GM12878 (cell line): ENCODE measurements around the gene MICALL2. TPM values are rescaled to one million over a fixed set of nuclear protein-coding genes. Genes with fewer than 3 reads are reported as not detected.

Experiments used
- ATAC-seq: fragments of 200-7000 bp; cut with Tn5 transposase; 3 replicates; pipeline ENCODE4 v1.9.1; 2020; ENCODE audit warnings: mild to moderate bottlenecking, moderate library complexity
- BruUV-seq: library from RNA; stranded (reverse); fragments of 400-500 nt; replicated peaks from 2 replicates; lab custom pipeline; 2021; lab: Mats Ljungman, UMichigan
- CTCF ChIA-PET: fragments of 300-600 bp; sonication (Branson Sonifier 250); formaldehyde crosslinking; extraction: SDS; loops from one replicate; lab custom pipeline; 2021; ENCODE audit warnings: inconsistent platforms; lab: Yijun Ruan, JAX
- POLR2A ChIA-PET: fragments of 350-600 bp; formaldehyde crosslinking; extraction: SDS; loops from one replicate; lab custom pipeline; 2021; ENCODE audit warnings: inconsistent platforms; lab: Charles Lee
- RAD21 ChIA-PET: fragments of 300-600 bp; sonication (Branson Sonifier 250); formaldehyde crosslinking; loops from one replicate; lab custom pipeline; 2023; ENCODE audit warnings: antibody characterized with exemption; ENCODE audit not compliant: unreplicated experiment; lab: Charles Lee
- SMC1A ChIA-PET: fragments of 300-600 bp; sonication (Branson Sonifier 250); formaldehyde crosslinking; loops from one replicate; lab custom pipeline; 2023; ENCODE audit not compliant: unreplicated experiment, uncharacterized antibody; lab: Charles Lee
- DNase-seq: peaks from one replicate; pipeline ENCODE4 v3.0.0-alpha.2; 2011; ENCODE audit warnings: low read depth, low spot score
- FAIRE-seq: peaks from 3 replicates; lab custom pipeline; 2011; peaks lifted over from hg19 to GRCh38; lab: Jason Lieb, UNC
- H2AFZ ChIP-seq: 2 replicates; pipeline ENCODE4 v1.6.0; 2011; ENCODE audit warnings: low read depth, low read length, control low read depth; ENCODE audit not compliant: control insufficient read depth
- H3K27ac ChIP-seq: 2 replicates; pipeline ENCODE4 v1.5.1; 2011; ENCODE audit warnings: control low read depth; ENCODE audit not compliant: control insufficient read depth, insufficient read depth
- H3K27me3 ChIP-seq, 2 experiments: replicated peaks in 1 of 2; 2 replicates each; pipeline versions ENCODE4 v1.6.0 to v1.6.1; 2011; ENCODE audit warnings: low read length in 1 of 2; ENCODE audit not compliant: control insufficient read depth in 2 of 2, insufficient read depth in 2 of 2
- H3K36me3 ChIP-seq, 2 experiments: 2 replicates each; pipeline ENCODE4 v1.5.1; 2011; ENCODE audit warnings: low read length in 1 of 2; ENCODE audit not compliant: control insufficient read depth in 2 of 2, insufficient read depth in 2 of 2
- H3K4me1 ChIP-seq: 2 replicates; pipeline ENCODE4 v1.6.1; 2011; ENCODE audit warnings: mild to moderate bottlenecking, low read length, moderate library complexity, mixed read lengths; ENCODE audit not compliant: control insufficient read depth, insufficient read depth
- H3K4me2 ChIP-seq: 2 replicates; pipeline ENCODE4 v1.6.0; 2011; ENCODE audit warnings: control low read depth; ENCODE audit not compliant: control insufficient read depth, insufficient read depth
- H3K4me3 ChIP-seq: fragments of 200-600 bp; sonication (generic); 2 replicates; pipeline ENCODE4 v1.5.1; 2016
- H3K79me2 ChIP-seq: 2 replicates; pipeline ENCODE4 v1.6.0; 2011; ENCODE audit warnings: low read length; ENCODE audit not compliant: control insufficient read depth, insufficient read depth
- H3K9ac ChIP-seq: 2 replicates; pipeline ENCODE4 v1.8.0; 2011; ENCODE audit warnings: low read length, control low read depth, mixed read lengths; ENCODE audit not compliant: control insufficient read depth, insufficient read depth
- H3K9me3 ChIP-seq: replicated peaks from 3 replicates; pipeline ENCODE4 v1.5.1; 2011; ENCODE audit warnings: mild to moderate bottlenecking, low read length; ENCODE audit not compliant: control insufficient read depth, insufficient read depth
- H4K20me1 ChIP-seq: 2 replicates; pipeline ENCODE4 v1.6.0; 2011; ENCODE audit not compliant: control insufficient read depth, insufficient read depth
- CBX3 ChIP-seq: fragments of 200-600 bp; sonication (generic); IDR thresholded peaks from 2 replicates; pipeline ENCODE4 v1.6.1; 2016; ENCODE audit warnings: low read depth, borderline replicate concordance
- CREM ChIP-seq: IDR thresholded peaks from 2 replicates; pipeline ENCODE4 v1.6.1; 2014; ENCODE audit warnings: antibody characterized with exemption, low read depth
- FOXK2 ChIP-seq: fragments of 450-650 bp; IDR thresholded peaks from 2 replicates; pipeline ENCODE4 v1.6.1; 2017; ENCODE audit warnings: mild to moderate bottlenecking, moderate library complexity
- HSF1 ChIP-seq: fragments of 150-350 bp; IDR thresholded peaks from 2 replicates; pipeline ENCODE4 v1.6.1; 2014; ENCODE audit warnings: mild to moderate bottlenecking, low read depth, low read length
- MYC ChIP-seq: IDR thresholded peaks from 2 replicates; pipeline ENCODE4 v1.6.1; 2011; ENCODE audit warnings: mild to moderate bottlenecking, low read length, moderate library complexity, inconsistent platforms; ENCODE audit not compliant: insufficient read depth, insufficient replicate concordance, insufficient read length, severe bottlenecking
- NFXL1 ChIP-seq: fragments of 450-650 bp; IDR thresholded peaks from 2 replicates; pipeline ENCODE4 v1.6.1; 2017; ENCODE audit warnings: antibody characterized with exemption, mild to moderate bottlenecking, borderline replicate concordance
- POU2F2 ChIP-seq: IDR thresholded peaks from 3 replicates; pipeline ENCODE4 v1.6.1; 2011; ENCODE audit warnings: low read depth, mild to moderate bottlenecking, low read length, borderline replicate concordance
- RAD21 ChIP-seq: IDR thresholded peaks from 2 replicates; pipeline ENCODE4 v1.6.1; 2011; ENCODE audit warnings: mild to moderate bottlenecking, low read depth, low read length, moderate library complexity; ENCODE audit not compliant: insufficient read depth
- RFX5 ChIP-seq: IDR thresholded peaks from 2 replicates; pipeline ENCODE4 v1.6.1; 2011; ENCODE audit warnings: low read depth, low read length, improper control_type of control experiment
- USF2 ChIP-seq: IDR thresholded peaks from 2 replicates; pipeline ENCODE4 v1.6.1; 2011; ENCODE audit warnings: low read depth, low read length, improper control_type of control experiment, borderline replicate concordance
- WRNIP1 ChIP-seq: IDR thresholded peaks from 2 replicates; pipeline ENCODE4 v1.6.1; 2011; ENCODE audit warnings: low read depth, low read length, improper control_type of control experiment, borderline replicate concordance
- WGBS: methylation state at CpG from one replicate; pipeline ENCODE4 v1.1.6; 2016; ENCODE audit warnings: low lambda C conversion rate; ENCODE audit not compliant: insufficient replicate concordance, insufficient coverage; ENCODE audit errors: missing lambda C conversion rate; 5-methylcytosine and 5-hydroxymethylcytosine counted together
- in situ Hi-C: fragments of 300-500 bp; cut with MboI; formaldehyde crosslinking; loops from 9 replicates; pipeline ENCODE4 v1.14.3; 2018; ENCODE audit warnings: mixed read lengths
- intact Hi-C: fragments of 100-400 bp; cut with micrococcal nuclease; formaldehyde crosslinking; loops from one replicate; pipeline ENCODE4 v1.14.2; 2022; ENCODE audit not compliant: unreplicated experiment
- polyA plus RNA-seq, 11 experiments: library from polyadenylated mRNA; depleted of rRNA in 4 of 11; unstranded in 6 of 11; stranded (reverse) in 5 of 11; fragments of >200 nt; fragmentation: Nextera tagmentation in 4 of 11; fragmentation: Illumina TruSeq in 1 of 11; extraction: Ambion mirVana in 4 of 11; extraction: Trizol in 1 of 11; gene quantifications; 1 replicate in 1 of 11; 2 replicates in 10 of 11; pipeline versions ENCODE4 v1.2.1 to v1.2.3, GENCODE V29; 2011 to 2016; ENCODE audit warnings: inconsistent platforms in 2 of 11, missing spikeins in 2 of 11, low read depth in 1 of 11
- total RNA-seq, 4 experiments: library from RNA; depleted of rRNA in 3 of 4; stranded (reverse); fragments of >200 nt in 3 of 4; fragmentation: Illumina TruSeq in 1 of 4; extraction: Trizol in 1 of 4; gene quantifications; 2 replicates each; pipeline versions ENCODE4 v1.2.1 to v1.2.3, GENCODE V29; 2013 to 2021

MICALL2 gene
- total and polyA plus RNA-seq, 10 of the 15 experiments (the other 5 are each of a cell fraction or from before 2014, with no cell fraction given) = 0.04 to 1.7 (median 0.83) TPM; not detected in 3

GRCh38 chr7:1392556-1392955, 66.7 kb downstream of the MICALL2 start (continued):
- TF ChIP-seq USF2 (no peak), CBX3 (no peak), WRNIP1 (no peak), FOXK2 (no peak), RAD21 (no peak), MYC (no peak)

GRCh38 chr7:1391449-1391848, 67.8 kb downstream of the MICALL2 start:
- H3K9me3 ChIP-seq = peaks cover 3% of the 10 kb centered on the region; the same call in 2 of the 3 replicates
- in situ Hi-C loops = no loop called here
- SMC1A ChIA-PET = no interaction called here

More at GRCh38 chr7:1391449-1391848, 67.8 kb downstream of the MICALL2 start:
- ChIA-PET CTCF (no interaction called here), POLR2A (no interaction called here), RAD21 (no interaction called here)
- H4K20me1 ChIP-seq = no peaks in the 10 kb centered on the region
- no peak for FAIRE-seq
- H3K4me1 ChIP-seq = no peaks in the 10 kb centered on the region
- no peaks in the 10 kb centered on the region for H3K27me3 ChIP-seq
- H3K36me3 ChIP-seq = no peaks in the 10 kb centered on the region
- no TSS peak for BruUV-seq
- H3K27ac ChIP-seq = no peak overlapping the region
- intact Hi-C loops = no loop called here
- no peak overlapping the region for H3K4me2 ChIP-seq
- H3K4me3 ChIP-seq = no peak overlapping the region
- no peak for TF ChIP-seq RFX5
- TF ChIP-seq HSF1 = no peak
- TF ChIP-seq CREM = no peak
- TF ChIP-seq POU2F2 = no peak
- TF ChIP-seq NFXL1 = no peak
- TF ChIP-seq, all 136 proteins: peak for 0
- H3K9ac ChIP-seq = no peak overlapping the region
- no peak overlapping the region for H2AFZ ChIP-seq
- ATAC-seq = no peak
- WGBS = 22% methylated on average over 4 of the region's 4 CpGs
- DNase-seq = no peak
- no peaks in the 10 kb centered on the region for H3K79me2 ChIP-seq
